ENCODE measurements around the gene CSAD. TPM values are rescaled to one million over a fixed set of nuclear protein-coding genes. Genes with fewer than 3 reads are reported as not detected.

The CSAD gene
- total RNA-seq, 4 donors from 2014 or later: 29.1 to 142 (median 39.2) TPM

DNA sequence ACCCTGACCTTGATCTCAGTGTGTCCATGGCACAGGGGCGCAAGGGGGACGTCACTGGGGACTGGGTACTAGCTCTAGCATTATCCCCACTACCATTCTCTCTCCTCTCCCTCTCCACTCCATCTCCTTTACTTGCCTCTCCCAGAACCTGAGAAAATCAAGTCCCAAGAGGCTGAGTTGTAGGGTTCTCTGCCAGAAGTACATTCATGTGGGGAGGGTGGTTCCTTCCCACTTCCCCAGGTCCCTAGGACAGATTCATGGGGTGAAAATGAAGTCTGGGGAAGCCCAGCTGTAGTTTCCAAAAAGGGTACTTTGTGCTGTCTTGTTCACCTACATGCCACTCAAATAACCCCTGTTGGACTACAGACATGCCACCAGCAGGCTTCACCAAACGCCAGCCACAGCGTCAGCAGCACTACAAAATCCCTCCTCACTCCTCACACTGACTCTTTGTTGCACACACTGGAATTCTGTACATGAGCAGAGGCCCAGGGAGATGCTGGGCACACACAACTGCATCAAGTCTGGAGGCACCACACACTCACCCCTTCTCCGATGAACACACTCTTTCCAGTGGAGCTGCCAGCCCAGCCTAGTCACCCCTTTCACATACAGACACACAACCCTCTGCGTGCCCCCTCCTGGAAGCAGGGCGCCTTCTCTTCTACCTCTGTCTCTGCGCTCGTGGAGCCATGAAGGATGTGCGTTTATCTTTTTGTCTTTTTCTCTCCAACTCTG, 44.3 kb upstream of the CSAD start:
- WGBS, 2 donors (ENCODE audit: low coverage in 1 of 2): 76 to 100% methylated on average over 1 to 10 of the region's 10 CpGs

DNA sequence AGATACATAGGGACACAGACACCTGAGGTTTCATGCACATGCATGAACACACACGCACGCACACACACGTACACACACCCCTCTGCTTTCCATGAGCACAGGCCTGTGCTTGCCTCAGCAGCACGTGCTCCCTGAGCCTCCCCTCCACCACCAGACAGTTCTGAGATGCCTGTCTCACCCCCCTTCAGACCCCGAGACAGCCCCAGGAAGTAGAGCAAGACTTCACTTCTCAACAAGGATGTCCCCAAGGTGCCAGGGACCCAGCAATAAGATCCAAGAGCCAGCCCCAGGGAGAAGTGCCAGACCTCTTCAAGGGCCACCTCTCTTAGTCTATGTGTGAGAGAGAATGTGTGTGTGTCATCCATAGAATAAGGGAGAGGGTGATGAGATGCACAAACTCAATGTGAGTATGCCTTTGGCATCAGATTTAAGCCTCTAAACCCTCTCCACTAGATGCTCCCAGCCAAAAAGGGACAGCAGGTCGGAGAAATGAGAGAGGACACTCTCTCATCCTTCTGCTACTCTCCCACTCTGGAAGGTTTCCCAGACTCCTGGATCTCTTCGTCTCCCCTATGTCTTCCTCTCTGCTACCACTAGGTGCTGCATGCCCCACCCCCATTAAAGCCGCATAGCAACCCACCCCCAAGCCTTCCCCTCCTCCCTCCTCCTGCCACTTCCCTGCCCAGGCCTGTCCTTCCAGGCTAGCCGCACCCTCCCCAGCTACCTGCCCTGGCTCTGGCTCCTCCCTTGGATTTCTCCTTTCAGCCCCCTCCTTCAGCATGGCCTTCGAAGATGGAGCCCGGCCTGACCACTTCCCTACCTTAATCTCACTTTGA, 43.6 kb upstream of the CSAD start:
- intact Hi-C loops (cut with DNase I; ENCODE audit: low total_unique reads): no loop called here
- peaks cover 37 to 45% (median 39%) of the 10 kb centered on the region in 4 donors for H3K4me1 ChIP-seq
- H3K27me3 ChIP-seq: no peaks in the 10 kb centered on the region
- 40 to 53% methylated on average over 1 to 11 of the region's 11 CpGs for WGBS, 2 donors (ENCODE audit: low coverage in 1 of 2)
- no peaks in the 10 kb centered on the region for H3K9me3 ChIP-seq
- H3K4me3 ChIP-seq: no peak overlapping the region
- in situ Hi-C loops (cut with MboI; ENCODE audit: low pct_ligation_motif_present in 1 of 4, low pct_unique_long_range_greater_than_20kb in 1 of 4, low sequenced_read_pairs in 3 of 4): no loop called here
- peak overlapping the region; percentile 98 to 100 (median 99) for H3K27ac ChIP-seq
- H3K36me3 ChIP-seq: no peaks in the 10 kb centered on the region
- DNase-seq: no peak
- TF ChIP-seq, protein P1, sequence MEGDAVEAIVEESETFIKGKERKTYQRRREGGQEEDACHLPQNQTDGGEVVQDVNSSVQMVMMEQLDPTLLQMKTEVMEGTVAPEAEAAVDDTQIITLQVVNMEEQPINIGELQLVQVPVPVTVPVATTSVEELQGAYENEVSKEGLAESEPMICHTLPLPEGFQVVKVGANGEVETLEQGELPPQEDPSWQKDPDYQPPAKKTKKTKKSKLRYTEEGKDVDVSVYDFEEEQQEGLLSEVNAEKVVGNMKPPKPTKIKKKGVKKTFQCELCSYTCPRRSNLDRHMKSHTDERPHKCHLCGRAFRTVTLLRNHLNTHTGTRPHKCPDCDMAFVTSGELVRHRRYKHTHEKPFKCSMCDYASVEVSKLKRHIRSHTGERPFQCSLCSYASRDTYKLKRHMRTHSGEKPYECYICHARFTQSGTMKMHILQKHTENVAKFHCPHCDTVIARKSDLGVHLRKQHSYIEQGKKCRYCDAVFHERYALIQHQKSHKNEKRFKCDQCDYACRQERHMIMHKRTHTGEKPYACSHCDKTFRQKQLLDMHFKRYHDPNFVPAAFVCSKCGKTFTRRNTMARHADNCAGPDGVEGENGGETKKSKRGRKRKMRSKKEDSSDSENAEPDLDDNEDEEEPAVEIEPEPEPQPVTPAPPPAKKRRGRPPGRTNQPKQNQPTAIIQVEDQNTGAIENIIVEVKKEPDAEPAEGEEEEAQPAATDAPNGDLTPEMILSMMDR (IDR thresholded peaks at IDR 0.05): peak in 3 of 5 experiments; percentile 13 to 31 (median 23)
- no peak for TF ChIP-seq POLR2AphosphoS5 (IDR thresholded peaks at IDR 0.05)

More for the DNA sequence above, 44.3 kb upstream of the CSAD start:
- no peaks in the 10 kb centered on the region for H3K9me3 ChIP-seq
- H3K36me3 ChIP-seq: no peaks in the 10 kb centered on the region
- intact Hi-C loops (cut with DNase I; ENCODE audit: low total_unique reads) (no loop called here), in situ Hi-C loops (cut with MboI; ENCODE audit: low pct_ligation_motif_present in 1 of 4, low pct_unique_long_range_greater_than_20kb in 1 of 4, low sequenced_read_pairs in 3 of 4) (no loop called here)
- no peak overlapping the region for H3K4me3 ChIP-seq
- peak overlapping the region; percentile 98 to 100 (median 99) for H3K27ac ChIP-seq
- peaks cover 34 to 42% (median 38%) of the 10 kb centered on the region in 4 donors for H3K4me1 ChIP-seq
- TF ChIP-seq POLR2A (IDR thresholded peaks at IDR 0.05) (no peak), EP300 (IDR thresholded peaks at IDR 0.05; ENCODE audit: low read depth) (no peak), POLR2AphosphoS5 (IDR thresholded peaks at IDR 0.05) (no peak)
- TF ChIP-seq, protein P1 (IDR thresholded peaks at IDR 0.05): no peak
- no peak for DNase-seq
- no peaks in the 10 kb centered on the region for H3K27me3 ChIP-seq

DNA sequence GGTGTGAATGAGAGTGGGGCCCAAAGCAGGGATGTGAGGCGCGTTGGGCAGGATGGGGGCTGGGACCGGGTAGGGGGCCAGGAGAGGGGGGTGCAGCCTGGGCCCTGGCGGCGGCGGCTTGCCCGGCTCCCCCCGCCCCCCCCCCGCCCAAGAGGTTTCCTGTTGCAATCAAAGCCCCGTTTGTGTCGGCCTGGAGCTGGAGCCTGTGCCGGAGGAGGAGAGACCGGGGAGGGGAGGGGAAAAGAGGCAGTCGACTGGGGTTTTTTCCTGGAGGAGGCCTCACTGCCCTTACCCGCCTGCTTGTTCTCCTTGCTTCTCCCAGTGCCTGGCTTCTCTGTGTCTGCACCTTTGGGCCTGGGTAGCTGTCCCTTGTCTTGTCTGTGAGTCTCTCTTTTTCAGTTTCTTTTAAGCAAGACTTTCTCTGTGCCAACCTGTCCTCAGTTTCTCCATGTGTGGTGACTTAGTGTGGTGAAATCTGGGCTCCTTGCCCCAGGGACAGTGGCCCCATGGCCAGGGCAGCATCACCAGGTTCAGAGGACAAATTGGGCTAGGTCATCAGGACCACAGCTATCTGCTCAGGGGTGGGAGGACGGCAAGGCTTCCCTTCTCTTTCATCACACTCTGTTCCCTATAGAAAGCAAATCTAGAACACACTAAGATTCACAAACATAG, 42.8 kb upstream of the CSAD start:
- WGBS, 2 donors (ENCODE audit: low coverage in 1 of 2): 31% methylated on average over 16 of the region's 16 CpGs; no CpG with 5 or more reads in 1 of the 2 donors
- intact Hi-C loops (cut with DNase I; ENCODE audit: low total_unique reads) (no loop called here), in situ Hi-C loops (cut with MboI; ENCODE audit: low pct_ligation_motif_present in 1 of 4, low pct_unique_long_range_greater_than_20kb in 1 of 4, low sequenced_read_pairs in 3 of 4) (no loop called here)
- Histone ChIP-seq H3K36me3 (no peaks in the 10 kb centered on the region), H3K4me1 (peaks cover 40 to 52% (median 47%) of the 10 kb centered on the region in 4 donors), H3K9me3 (no peaks in the 10 kb centered on the region), H3K4me3 (no peak overlapping the region), H3K27me3 (no peaks in the 10 kb centered on the region), H3K27ac (peak overlapping the region; percentile 98 to 100 (median 99))
- no peak for DNase-seq
- TF ChIP-seq POLR2AphosphoS5 (IDR thresholded peaks at IDR 0.05): no peak

DNA sequence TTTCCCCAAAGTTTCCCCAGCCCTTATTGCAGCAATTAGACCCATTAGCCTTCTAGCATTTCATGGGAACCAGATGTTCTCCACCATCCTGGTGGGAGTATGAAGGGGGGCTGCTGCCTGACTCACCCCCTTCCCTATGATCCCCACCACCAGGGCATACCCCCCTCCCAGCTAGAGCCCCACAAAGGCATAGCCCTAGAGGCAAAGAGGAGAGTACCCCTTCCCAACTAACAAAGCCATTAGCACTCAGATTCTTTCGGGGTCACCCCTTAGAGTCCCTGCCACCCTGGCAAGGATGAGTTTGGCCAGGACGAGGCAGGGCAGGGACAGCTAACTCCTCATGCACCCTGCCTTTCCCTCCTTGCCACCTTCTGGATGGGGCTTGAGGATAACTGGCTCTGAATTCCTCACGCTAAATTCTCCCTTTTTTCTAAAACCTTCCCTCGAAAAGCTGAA, 42.1 kb upstream of the CSAD start:
- no peak overlapping the region for H3K4me3 ChIP-seq
- no peak for DNase-seq
- peaks cover 47 to 59% (median 54%) of the 10 kb centered on the region in 4 donors for H3K4me1 ChIP-seq
- peak overlapping the region; percentile 98 to 100 (median 99) for H3K27ac ChIP-seq
- no peaks in the 10 kb centered on the region for H3K27me3 ChIP-seq
- no peaks in the 10 kb centered on the region for H3K36me3 ChIP-seq
- WGBS, 2 donors (ENCODE audit: low coverage in 1 of 2): 56% methylated on average over 4 of the region's 4 CpGs; no CpG with 5 or more reads in 1 of the 2 donors
- H3K9me3 ChIP-seq: no peaks in the 10 kb centered on the region
- intact Hi-C loops (cut with DNase I; ENCODE audit: low total_unique reads): no loop called here
- TF ChIP-seq EP300 (IDR thresholded peaks at IDR 0.05; ENCODE audit: low read depth) (no peak), POLR2AphosphoS5 (IDR thresholded peaks at IDR 0.05) (no peak), POLR2A (IDR thresholded peaks at IDR 0.05) (no peak)
- TF ChIP-seq, protein P1 (IDR thresholded peaks at IDR 0.05): no peak
- in situ Hi-C loops (cut with MboI; ENCODE audit: low pct_ligation_motif_present in 1 of 4, low pct_unique_long_range_greater_than_20kb in 1 of 4, low sequenced_read_pairs in 3 of 4): no loop called here
